ENCODE measurements around the gene ERVW-1.
"Not testable (repeated sequence)": the region's sequence is repeated elsewhere in the genome, so short reads cannot be mapped to it uniquely, and the experiment has no call there.

The ERVW-1 gene

DNA sequence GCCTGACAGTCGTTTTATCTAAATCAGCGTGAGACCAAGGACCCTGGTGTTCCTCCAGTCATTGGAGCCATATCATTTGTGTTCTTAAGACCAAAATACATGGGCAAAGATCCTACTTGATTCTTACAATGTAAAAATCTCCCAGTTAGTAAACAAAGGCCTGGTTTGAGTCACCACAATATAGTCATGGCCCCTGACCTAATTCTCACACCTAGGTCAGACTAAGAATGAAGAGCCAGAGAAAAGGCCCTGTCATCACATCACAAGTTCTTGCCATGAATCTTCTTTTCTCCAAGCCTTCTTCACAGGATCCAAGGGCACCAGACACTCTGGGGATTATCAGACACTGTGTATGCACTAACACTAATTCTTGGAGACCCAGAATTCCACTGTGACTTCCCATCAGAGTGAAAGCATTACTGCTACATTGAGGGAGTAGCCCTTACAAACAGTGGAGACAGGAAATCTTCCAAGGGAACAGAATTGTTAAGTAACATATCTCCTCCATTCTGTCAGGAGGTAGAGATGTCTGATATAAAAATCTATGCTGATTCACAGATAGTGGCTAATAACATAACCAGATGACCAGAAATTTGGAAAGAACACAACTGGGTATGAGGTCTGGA lies 7.6 kb upstream of the ERVW-1 start:
- H3K36me3 ChIP-seq (ENCODE audit: insufficient read depth, low read length): peaks cover 38% of the 10 kb centered on the region
- no peak for ATAC-seq (ENCODE audit: insufficient read depth, low read depth)
- TF ChIP-seq EZH2 (IDR thresholded peaks at IDR 0.05; ENCODE audit: borderline replicate concordance, low read depth, low read length, severe bottlenecking): no peak
- TF ChIP-seq, protein P1, sequence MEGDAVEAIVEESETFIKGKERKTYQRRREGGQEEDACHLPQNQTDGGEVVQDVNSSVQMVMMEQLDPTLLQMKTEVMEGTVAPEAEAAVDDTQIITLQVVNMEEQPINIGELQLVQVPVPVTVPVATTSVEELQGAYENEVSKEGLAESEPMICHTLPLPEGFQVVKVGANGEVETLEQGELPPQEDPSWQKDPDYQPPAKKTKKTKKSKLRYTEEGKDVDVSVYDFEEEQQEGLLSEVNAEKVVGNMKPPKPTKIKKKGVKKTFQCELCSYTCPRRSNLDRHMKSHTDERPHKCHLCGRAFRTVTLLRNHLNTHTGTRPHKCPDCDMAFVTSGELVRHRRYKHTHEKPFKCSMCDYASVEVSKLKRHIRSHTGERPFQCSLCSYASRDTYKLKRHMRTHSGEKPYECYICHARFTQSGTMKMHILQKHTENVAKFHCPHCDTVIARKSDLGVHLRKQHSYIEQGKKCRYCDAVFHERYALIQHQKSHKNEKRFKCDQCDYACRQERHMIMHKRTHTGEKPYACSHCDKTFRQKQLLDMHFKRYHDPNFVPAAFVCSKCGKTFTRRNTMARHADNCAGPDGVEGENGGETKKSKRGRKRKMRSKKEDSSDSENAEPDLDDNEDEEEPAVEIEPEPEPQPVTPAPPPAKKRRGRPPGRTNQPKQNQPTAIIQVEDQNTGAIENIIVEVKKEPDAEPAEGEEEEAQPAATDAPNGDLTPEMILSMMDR (IDR thresholded peaks at IDR 0.05; ENCODE audit: borderline replicate concordance, extremely low read depth, low read length, poor library complexity, severe bottlenecking): no peak
- H3K79me2 ChIP-seq (ENCODE audit: insufficient read depth, low read length): no peaks in the 10 kb centered on the region
- no peaks in the 10 kb centered on the region for H3K9me3 ChIP-seq (ENCODE audit: insufficient read depth, low read length, severe bottlenecking)
- no peak overlapping the region for H3K4me3 ChIP-seq (ENCODE audit: low read depth in 1 of 2, low read length in 2 of 2)
- no peaks in the 10 kb centered on the region for H4K20me1 ChIP-seq (ENCODE audit: insufficient read depth, low read length)
- DNase-seq: no peak
- H3K9ac ChIP-seq (ENCODE audit: low read depth, low read length): no peak overlapping the region
- no peak overlapping the region for H3K27ac ChIP-seq (ENCODE audit: low read length)
- no peak overlapping the region for H3K4me2 ChIP-seq (ENCODE audit: insufficient read depth, low read length)
- no peak overlapping the region for H2AFZ ChIP-seq (ENCODE audit: low read depth, low read length)
- H3K27me3 ChIP-seq (ENCODE audit: insufficient read depth, low read length, poor library complexity): no peaks in the 10 kb centered on the region
- H3K4me1 ChIP-seq (ENCODE audit: insufficient read depth, low read length): no peaks in the 10 kb centered on the region

DNA sequence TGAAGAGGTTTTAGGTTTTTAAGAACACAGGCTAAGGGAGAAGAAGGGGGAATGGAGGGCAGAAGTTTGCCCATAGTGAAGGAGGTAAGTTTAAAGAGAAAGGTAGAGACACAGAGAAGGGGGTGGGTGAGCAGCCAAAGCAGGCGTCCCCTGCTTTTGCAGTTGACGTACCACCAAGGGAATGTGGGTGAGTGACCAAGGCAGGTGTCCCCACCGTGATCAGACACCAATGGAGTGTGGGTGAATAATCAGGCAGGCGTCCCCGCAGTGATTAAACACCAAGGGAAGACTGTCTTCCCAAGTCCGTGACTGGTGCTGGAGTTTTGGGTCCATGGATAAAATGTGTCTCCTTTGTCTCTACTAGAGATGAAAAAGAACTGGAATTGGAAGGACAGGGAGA lies 6.5 kb upstream of the ERVW-1 start:
- not testable (repeated sequence) for DNase-seq; H3K9me3 ChIP-seq (ENCODE audit: insufficient read depth, low read length, severe bottlenecking); H3K9ac ChIP-seq (ENCODE audit: low read depth, low read length); H4K20me1 ChIP-seq (ENCODE audit: insufficient read depth, low read length); H3K4me3 ChIP-seq (ENCODE audit: low read depth in 1 of 2, low read length in 2 of 2); H3K79me2 ChIP-seq (ENCODE audit: insufficient read depth, low read length); H3K4me2 ChIP-seq (ENCODE audit: insufficient read depth, low read length); H3K27me3 ChIP-seq (ENCODE audit: insufficient read depth, low read length, poor library complexity); ATAC-seq (ENCODE audit: insufficient read depth, low read depth); H3K4me1 ChIP-seq (ENCODE audit: insufficient read depth, low read length); H2AFZ ChIP-seq (ENCODE audit: low read depth, low read length); H3K27ac ChIP-seq (ENCODE audit: low read length)
- peaks cover 30% of the 10 kb centered on the region for H3K36me3 ChIP-seq (ENCODE audit: insufficient read depth, low read length)

DNA sequence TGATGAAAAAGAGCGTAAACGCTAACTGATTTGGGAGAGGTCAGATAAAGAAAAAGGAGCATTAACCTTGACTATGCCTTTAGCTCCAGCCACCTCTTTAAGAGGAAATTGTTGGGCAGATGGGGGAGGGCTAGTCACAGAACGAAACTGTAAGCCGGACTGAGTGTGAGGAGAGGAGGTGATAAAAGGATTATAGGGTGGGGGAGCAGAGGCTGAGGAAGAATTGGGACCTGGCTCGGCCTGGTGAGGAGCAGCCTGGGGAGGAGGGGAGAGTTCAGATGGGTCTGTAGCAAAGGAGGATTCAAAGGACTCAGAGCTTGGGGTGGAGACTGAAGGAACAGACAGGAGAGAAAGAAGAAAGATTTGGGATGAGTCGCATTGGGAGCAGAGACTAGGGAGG lies 5.9 kb upstream of the ERVW-1 start:
- not testable (repeated sequence) for H3K4me3 ChIP-seq (ENCODE audit: low read depth in 1 of 2, low read length in 2 of 2); H4K20me1 ChIP-seq (ENCODE audit: insufficient read depth, low read length); DNase-seq; H3K9me3 ChIP-seq (ENCODE audit: insufficient read depth, low read length, severe bottlenecking); H3K4me1 ChIP-seq (ENCODE audit: insufficient read depth, low read length); H3K79me2 ChIP-seq (ENCODE audit: insufficient read depth, low read length); H3K4me2 ChIP-seq (ENCODE audit: insufficient read depth, low read length); H3K27me3 ChIP-seq (ENCODE audit: insufficient read depth, low read length, poor library complexity); ATAC-seq (ENCODE audit: insufficient read depth, low read depth); H3K27ac ChIP-seq (ENCODE audit: low read length); H3K9ac ChIP-seq (ENCODE audit: low read depth, low read length); H2AFZ ChIP-seq (ENCODE audit: low read depth, low read length)
- peaks cover 24% of the 10 kb centered on the region for H3K36me3 ChIP-seq (ENCODE audit: insufficient read depth, low read length)

DNA sequence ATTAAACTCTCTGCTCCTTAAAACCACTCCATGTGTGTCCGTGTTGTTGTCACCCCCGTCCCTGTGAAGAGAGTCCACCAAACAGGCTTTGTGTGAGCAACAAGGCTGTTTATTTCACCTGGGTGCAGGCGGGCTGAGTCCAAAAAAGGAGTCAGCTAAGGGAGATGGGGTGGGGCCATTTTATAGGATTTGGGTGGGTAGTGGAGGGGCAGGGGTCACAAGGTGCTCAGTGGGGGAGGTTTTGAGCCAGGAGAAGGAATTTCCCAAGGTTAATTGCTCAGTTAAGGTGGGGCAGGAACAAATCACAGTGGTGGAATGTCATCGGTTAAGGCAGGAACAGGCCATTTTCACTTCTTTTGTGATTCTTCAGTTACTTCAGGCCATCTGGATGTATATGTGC lies 1.4 kb upstream of the ERVW-1 start:
- H3K27ac ChIP-seq (ENCODE audit: low read length); H3K9ac ChIP-seq (ENCODE audit: low read depth, low read length); ATAC-seq (ENCODE audit: insufficient read depth, low read depth); H3K36me3 ChIP-seq (ENCODE audit: insufficient read depth, low read length); H3K9me3 ChIP-seq (ENCODE audit: insufficient read depth, low read length, severe bottlenecking); DNase-seq; H3K4me2 ChIP-seq (ENCODE audit: insufficient read depth, low read length); H4K20me1 ChIP-seq (ENCODE audit: insufficient read depth, low read length); H3K4me3 ChIP-seq (ENCODE audit: low read depth in 1 of 2, low read length in 2 of 2); H3K27me3 ChIP-seq (ENCODE audit: insufficient read depth, low read length, poor library complexity); H3K79me2 ChIP-seq (ENCODE audit: insufficient read depth, low read length); H2AFZ ChIP-seq (ENCODE audit: low read depth, low read length); H3K4me1 ChIP-seq (ENCODE audit: insufficient read depth, low read length): not testable (repeated sequence)

DNA sequence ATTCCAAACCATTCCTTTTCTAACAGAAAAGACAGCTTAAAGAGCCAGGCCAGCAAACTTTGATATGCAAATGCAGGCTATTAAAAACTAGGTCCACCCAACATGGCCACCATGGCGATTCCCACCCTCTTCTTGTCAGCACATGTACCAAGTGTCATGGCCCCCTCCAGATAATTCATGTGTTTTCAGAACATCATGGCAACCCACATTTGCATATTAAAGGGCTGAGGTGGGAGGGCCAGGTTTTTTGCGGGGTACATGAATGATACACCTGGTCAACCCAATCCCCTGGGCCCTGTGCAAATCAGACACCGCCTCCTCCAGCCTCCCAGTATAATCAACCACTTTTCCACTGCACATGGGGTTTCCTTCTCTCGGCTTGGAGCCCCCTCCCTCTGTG lies 965 bp upstream of the ERVW-1 start:
- Histone ChIP-seq H3K27me3 (ENCODE audit: insufficient read depth, low read length, poor library complexity) (no peaks in the 10 kb centered on the region), H3K36me3 (ENCODE audit: insufficient read depth, low read length) (no peaks in the 10 kb centered on the region), H3K4me3 (ENCODE audit: low read depth in 1 of 2, low read length in 2 of 2) (no peak overlapping the region), H2AFZ (ENCODE audit: low read depth, low read length) (no peak overlapping the region), H3K79me2 (ENCODE audit: insufficient read depth, low read length) (no peaks in the 10 kb centered on the region), H3K4me1 (ENCODE audit: insufficient read depth, low read length) (no peaks in the 10 kb centered on the region), H3K9me3 (ENCODE audit: insufficient read depth, low read length, severe bottlenecking) (no peaks in the 10 kb centered on the region), H3K9ac (ENCODE audit: low read depth, low read length) (no peak overlapping the region), H4K20me1 (ENCODE audit: insufficient read depth, low read length) (no peaks in the 10 kb centered on the region), H3K4me2 (ENCODE audit: insufficient read depth, low read length) (no peak overlapping the region), H3K27ac (ENCODE audit: low read length) (no peak overlapping the region)
- DNase-seq: no peak
- no peak for TF ChIP-seq EZH2 (IDR thresholded peaks at IDR 0.05; ENCODE audit: borderline replicate concordance, low read depth, low read length, severe bottlenecking)
- TF ChIP-seq, protein P1 (IDR thresholded peaks at IDR 0.05; ENCODE audit: borderline replicate concordance, extremely low read depth, low read length, poor library complexity, severe bottlenecking): no peak
- ATAC-seq (ENCODE audit: insufficient read depth, low read depth): no peak

Data from DND-41 (cell line).